Astrocyte of the spinal cord (primary cell): ENCODE results near the gene LUZP2.

Experiments used
- DNase-seq: peaks from one replicate; pipeline ENCODE4 v3.0.0; 2011; ENCODE audit warnings: low read depth, low spot score
- H3K4me3 ChIP-seq: 2 replicates; pipeline ENCODE4 v1.5.1; 2011; ENCODE audit warnings: low read depth, mild to moderate bottlenecking, low read length, moderate library complexity
- CTCF ChIP-seq: IDR thresholded peaks from 2 replicates; pipeline ENCODE4 v1.5.1; 2012; ENCODE audit warnings: low read depth, mild to moderate bottlenecking, low read length, inconsistent platforms
- in situ Hi-C: cut with HindIII; loops from 2 replicates; pipeline ENCODE4 v1.10.0; 2017; ENCODE audit warnings: low sequenced_read_pairs

Gene LUZP2

GRCh38 chr11:24653901-24654300 is 157.0 kb downstream of the LUZP2 start:
- no peak overlapping the region for H3K4me3 ChIP-seq
- in situ Hi-C loops = no loop called here
- DNase-seq = no peak
- no peak for TF ChIP-seq CTCF

GRCh38 chr11:24661331-24661730 is 164.5 kb downstream of the LUZP2 start:
- in situ Hi-C loops = no loop called here
- no peak overlapping the region for H3K4me3 ChIP-seq
- DNase-seq = no peak
- TF ChIP-seq CTCF = no peak

- no peak for DNase-seq
- no peak overlapping the region for H3K4me3 ChIP-seq
- no peak for TF ChIP-seq CTCF
- in situ Hi-C loops = no loop called here
Observed at GRCh38 chr11:24664399-24664798, 167.5 kb downstream of the LUZP2 start.

- in situ Hi-C loops = no loop called here
- no peak for TF ChIP-seq CTCF
- no peak for DNase-seq
- H3K4me3 ChIP-seq = no peak overlapping the region
Observed at GRCh38 chr11:24667353-24667968, 170.6 kb downstream of the LUZP2 start.

- TF ChIP-seq CTCF = no peak
- DNase-seq = no peak
- no peak overlapping the region for H3K4me3 ChIP-seq
- in situ Hi-C loops = no loop called here
Observed at GRCh38 chr11:24678703-24679348, 182.0 kb downstream of the LUZP2 start.

- no peak for TF ChIP-seq CTCF
- no peak for DNase-seq
- in situ Hi-C loops = no loop called here
- H3K4me3 ChIP-seq = no peak overlapping the region
Observed at GRCh38 chr11:24679821-24680351, 183.0 kb downstream of the LUZP2 start.
